HepG2 (cell line): ENCODE results near the gene WDR18. TPM values are rescaled to one million over a fixed set of nuclear protein-coding genes. Genes with fewer than 3 reads are reported as not detected.

ENCODE experiments used
- ARID5B ChIP-seq: IDR thresholded peaks from 2 replicates; pipeline ENCODE4 v1.4.0; 2020; ENCODE audit warnings: mild to moderate bottlenecking, missing genetic modification reagents
- HINFP ChIP-seq: sonication (generic); formaldehyde crosslinking; IDR thresholded peaks from 2 replicates; pipeline ENCODE4 v1.4.0; 2020; ENCODE audit warnings: low read depth, mild to moderate bottlenecking, missing genetic modification reagents
- HOMEZ ChIP-seq: IDR thresholded peaks from 2 replicates; pipeline ENCODE4 v1.6.1; 2016; ENCODE audit warnings: low read depth
- HOXA9 ChIP-seq: sonication (generic); formaldehyde crosslinking; IDR thresholded peaks from 2 replicates; pipeline ENCODE4 v1.8.1; 2022; ENCODE audit warnings: missing genetic modification reagents, mild to moderate bottlenecking, moderate library complexity, borderline replicate concordance
- NFYB ChIP-seq: sonication (generic); formaldehyde crosslinking; IDR thresholded peaks from 2 replicates; pipeline ENCODE4 v1.4.0; 2020; ENCODE audit warnings: missing genetic modification reagents
- NFYC ChIP-seq: IDR thresholded peaks from 2 replicates; pipeline ENCODE4 v1.6.1; 2016; ENCODE audit warnings: missing genetic modification reagents, missing compliant biosample characterization
- SALL2 ChIP-seq: sonication (generic); formaldehyde crosslinking; IDR thresholded peaks from 2 replicates; pipeline ENCODE4 v1.8.1; 2023; ENCODE audit warnings: mild to moderate bottlenecking, missing genetic modification reagents, inconsistent platforms
- SAP130 ChIP-seq: IDR thresholded peaks from 2 replicates; pipeline ENCODE4 v1.6.1; 2016; ENCODE audit warnings: low read depth
- TBX3 ChIP-seq: fragments of 450-650 bp; IDR thresholded peaks from 2 replicates; pipeline ENCODE4 v1.6.1; 2017; ENCODE audit warnings: antibody characterized with exemption, mild to moderate bottlenecking, inconsistent platforms, borderline replicate concordance
- TMF1 ChIP-seq: sonication (generic); formaldehyde crosslinking; IDR thresholded peaks from 2 replicates; pipeline ENCODE4 v1.8.1; 2022; ENCODE audit warnings: low read depth, missing genetic modification reagents
- ZFY ChIP-seq: sonication (generic); formaldehyde crosslinking; IDR thresholded peaks from 2 replicates; pipeline ENCODE4 v1.4.0; 2020; ENCODE audit warnings: missing genetic modification reagents
- ZGPAT ChIP-seq: IDR thresholded peaks from 2 replicates; pipeline ENCODE4 v1.6.1; 2016; ENCODE audit warnings: mild to moderate bottlenecking
- ZNF263 ChIP-seq: sonication (generic); formaldehyde crosslinking; IDR thresholded peaks from 2 replicates; pipeline ENCODE4 v1.4.0; 2020; ENCODE audit warnings: missing genetic modification reagents
- ZNF570 ChIP-seq: sonication (generic); formaldehyde crosslinking; IDR thresholded peaks from 2 replicates; pipeline ENCODE4 v1.4.0; 2020; ENCODE audit warnings: mild to moderate bottlenecking, missing genetic modification reagents, borderline replicate concordance
- ZNF574 ChIP-seq: sonication (generic); formaldehyde crosslinking; IDR thresholded peaks from 2 replicates; pipeline ENCODE4 v1.4.0; 2020; ENCODE audit warnings: missing genetic modification reagents
- ZNF607 ChIP-seq: sonication (generic); formaldehyde crosslinking; IDR thresholded peaks from 2 replicates; pipeline ENCODE4 v1.5.1; 2020; ENCODE audit warnings: missing genetic modification reagents, mild to moderate bottlenecking, borderline replicate concordance
- ZNF879 ChIP-seq: sonication (generic); formaldehyde crosslinking; IDR thresholded peaks from 2 replicates; pipeline ENCODE4 v1.8.1; 2023; ENCODE audit warnings: missing genetic modification reagents
- polyA plus RNA-seq, 8 experiments: library from polyadenylated mRNA; depleted of rRNA in 3 of 8; stranded (reverse) in 7 of 8; unstranded in 1 of 8; fragments of >200 nt; fragmentation: Illumina TruSeq in 4 of 8; extraction: Trizol in 4 of 8; gene quantifications; 2 replicates each; pipeline versions ENCODE4 v1.2.1 to v1.2.3, GENCODE V29; 2011 to 2016; ENCODE audit warnings: low read depth in 4 of 8, missing spikeins in 1 of 8, mixed read lengths in 1 of 8; ENCODE audit not compliant: insufficient read depth in 1 of 8
- total RNA-seq, 5 experiments: library from RNA; depleted of rRNA; stranded (reverse); fragments of >200 nt; fragmentation: Illumina TruSeq; extraction: Trizol; gene quantifications; 2 replicates each; pipeline ENCODE4 v1.2.3, GENCODE V29; 2016; ENCODE audit warnings: low read depth in 1 of 5

WDR18 gene
- total and polyA plus RNA-seq, 2 of the 13 experiments (the other 11 are each of a cell fraction or from before 2014, with no cell fraction given): 36.4 to 47.6 TPM

GRCh38 chr19:1025960-1026782 lies 42.0 kb downstream of the WDR18 start, which contains the start of gene CNN2 (continued):
- 0 out of 2 replicates have a peak, but pooled peaks have one; percentile 12 for TF ChIP-seq HINFP (CRISPR knock-in tag)
- peak; percentile 50; the same call in 1 of the 2 replicates for TF ChIP-seq HOXA9
- no peak for TF ChIP-seq TBX3
- TF ChIP-seq NFYB (CRISPR knock-in tag): peak; percentile 74
- peak; percentile 76; the same call in 1 of the 2 replicates for TF ChIP-seq ZNF574 (CRISPR knock-in tag)
- peak; percentile 64 for TF ChIP-seq ZFY (CRISPR knock-in tag)
- no peak for TF ChIP-seq ZNF607 (CRISPR knock-in tag)
- TF ChIP-seq ARID5B (CRISPR knock-in tag): peak; percentile 39; the same call in 1 of the 2 replicates
- peak; percentile 70 for TF ChIP-seq SAP130 (CRISPR knock-in tag)
- TF ChIP-seq ZNF263: peak; percentile 14; the same call in 1 of the 2 replicates
- TF ChIP-seq ZGPAT (CRISPR knock-in tag): peak; percentile 19; the same call in 1 of the 2 replicates
- no peak for TF ChIP-seq ZNF879 (CRISPR knock-in tag)
- no peak for TF ChIP-seq ZNF570 (CRISPR knock-in tag)
- TF ChIP-seq SALL2: 0 out of 2 replicates have a peak, but pooled peaks have one; percentile 33
- TF ChIP-seq HOMEZ (CRISPR knock-in tag): no peak
- peak; percentile 76; the same call in 1 of the 2 replicates for TF ChIP-seq TMF1 (CRISPR knock-in tag)
- TF ChIP-seq NFYC: peak; percentile 52; the same call in 1 of the 2 replicates
